ENCODE data around the gene CKAP4.

DNA sequence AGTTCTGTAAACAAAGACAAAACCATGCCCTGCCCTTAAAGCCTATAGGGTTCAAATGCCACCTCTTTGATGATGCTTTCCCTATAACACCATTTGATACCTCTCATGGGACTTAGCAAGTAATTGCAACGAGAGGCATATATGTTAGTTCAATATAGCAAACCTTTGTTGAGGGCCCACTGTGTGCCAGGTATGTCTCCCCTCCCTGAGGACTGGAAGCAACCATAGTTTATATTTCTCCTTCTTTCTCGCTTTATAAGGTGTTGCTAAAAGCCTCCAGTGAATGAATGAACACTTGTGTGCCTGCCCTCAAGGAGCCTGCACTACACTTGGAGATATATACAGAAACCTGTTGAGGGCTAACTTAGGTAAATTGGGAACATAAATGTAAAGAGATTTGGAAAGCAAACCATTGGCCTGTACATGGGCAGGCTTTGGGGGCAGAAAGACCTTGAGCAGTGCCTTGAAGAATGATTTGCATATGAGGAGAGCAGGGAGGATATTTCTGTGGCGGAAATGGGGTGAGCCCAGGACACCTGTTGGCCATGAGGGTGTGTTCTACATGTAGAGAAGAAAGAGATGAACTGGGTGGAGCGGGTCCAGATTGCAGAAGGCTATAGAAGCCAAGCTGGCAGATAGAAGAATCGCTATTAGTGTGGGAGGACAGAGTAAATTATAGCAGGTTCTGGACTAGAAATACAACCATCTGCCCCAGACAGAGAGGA lies 1.8 kb upstream of the CKAP4 start:
- TF ChIP-seq, protein P1, sequence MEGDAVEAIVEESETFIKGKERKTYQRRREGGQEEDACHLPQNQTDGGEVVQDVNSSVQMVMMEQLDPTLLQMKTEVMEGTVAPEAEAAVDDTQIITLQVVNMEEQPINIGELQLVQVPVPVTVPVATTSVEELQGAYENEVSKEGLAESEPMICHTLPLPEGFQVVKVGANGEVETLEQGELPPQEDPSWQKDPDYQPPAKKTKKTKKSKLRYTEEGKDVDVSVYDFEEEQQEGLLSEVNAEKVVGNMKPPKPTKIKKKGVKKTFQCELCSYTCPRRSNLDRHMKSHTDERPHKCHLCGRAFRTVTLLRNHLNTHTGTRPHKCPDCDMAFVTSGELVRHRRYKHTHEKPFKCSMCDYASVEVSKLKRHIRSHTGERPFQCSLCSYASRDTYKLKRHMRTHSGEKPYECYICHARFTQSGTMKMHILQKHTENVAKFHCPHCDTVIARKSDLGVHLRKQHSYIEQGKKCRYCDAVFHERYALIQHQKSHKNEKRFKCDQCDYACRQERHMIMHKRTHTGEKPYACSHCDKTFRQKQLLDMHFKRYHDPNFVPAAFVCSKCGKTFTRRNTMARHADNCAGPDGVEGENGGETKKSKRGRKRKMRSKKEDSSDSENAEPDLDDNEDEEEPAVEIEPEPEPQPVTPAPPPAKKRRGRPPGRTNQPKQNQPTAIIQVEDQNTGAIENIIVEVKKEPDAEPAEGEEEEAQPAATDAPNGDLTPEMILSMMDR (IDR thresholded peaks at IDR 0.05; ENCODE audit: low read depth, low read length, poor library complexity, severe bottlenecking), result no peak
- TF ChIP-seq EZH2phosphoT487 (IDR thresholded peaks at IDR 0.05; ENCODE audit: borderline replicate concordance, low read length), result no peak

Measured in DOHH2 (cell line).